MCF 10A (cell line): ENCODE data around the gene ZNF397. TPM values are rescaled to one million over a fixed set of nuclear protein-coding genes. Genes with fewer than 3 reads are reported as not detected.

ENCODE experiments used
- BruUV-seq: library from RNA; stranded (reverse); fragments of 400-500 nt; replicated peaks from 2 replicates; lab custom pipeline; 2021; lab: Mats Ljungman, UMichigan
- CTCF ChIA-PET: fragments of 300-600 bp; sonication (Branson Sonifier 250); formaldehyde crosslinking; extraction: SDS; loops from one replicate; lab custom pipeline; 2021; ENCODE audit warnings: antibody characterized with exemption, inconsistent platforms; lab: Yijun Ruan, JAX
- POLR2A ChIA-PET: fragments of 300-600, 350-650 bp; sonication (Branson Sonifier 250); formaldehyde crosslinking; extraction: SDS; loops from one replicate; lab custom pipeline; 2020; ENCODE audit warnings: antibody characterized with exemption, inconsistent platforms; lab: Yijun Ruan, JAX
- DNase-seq: peaks from one replicate; pipeline ENCODE4 v3.0.0-alpha.2; 2018; ENCODE audit not compliant: unreplicated experiment
- H3K27ac Mint-ChIP-seq: one replicate; pipeline ENCODE4 v1.8.0; 2022; ENCODE audit warnings: mild to moderate bottlenecking, low read depth, mixed read lengths; ENCODE audit not compliant: unreplicated experiment
- H3K27me3 Mint-ChIP-seq: one replicate; pipeline ENCODE4 v1.8.0; 2022; ENCODE audit warnings: mixed read lengths; ENCODE audit not compliant: insufficient read depth, unreplicated experiment
- H3K36me3 Mint-ChIP-seq: one replicate; pipeline ENCODE4 v1.8.0; 2022; ENCODE audit warnings: mild to moderate bottlenecking, moderate library complexity, mixed read lengths; ENCODE audit not compliant: insufficient read depth, unreplicated experiment
- H3K4me1 Mint-ChIP-seq: one replicate; pipeline ENCODE4 v1.8.0; 2022; ENCODE audit warnings: mixed read lengths; ENCODE audit not compliant: insufficient read depth, unreplicated experiment
- H3K4me3 Mint-ChIP-seq: one replicate; pipeline ENCODE4 v1.8.0; 2022; ENCODE audit warnings: mild to moderate bottlenecking, moderate library complexity, mixed read lengths; ENCODE audit not compliant: unreplicated experiment
- H3K9me3 Mint-ChIP-seq: one replicate; pipeline ENCODE4 v1.8.0; 2022; ENCODE audit warnings: mixed read lengths; ENCODE audit not compliant: unreplicated experiment
- CTCF ChIP-seq: fragments of 200-600 bp; IDR thresholded peaks from one replicate; pipeline ENCODE4 v1.8.0; 2022; ENCODE audit warnings: antibody characterized with exemption, mild to moderate bottlenecking; ENCODE audit not compliant: unreplicated experiment
- intact Hi-C: fragments of 100-400 bp; cut with micrococcal nuclease; formaldehyde crosslinking; loops from 2 replicates; pipeline ENCODE4 v1.14.1; 2022
- total RNA-seq: library from RNA; stranded (reverse); gene quantifications from 2 replicates; pipeline ENCODE4 v1.2.3, GENCODE V29; 2022

Gene ZNF397
- total RNA-seq, 1 experiment from 2014 or later, result 22.5 TPM

- CTCF ChIA-PET, result no interaction called here
- Mint-ChIP-seq H3K9me3 (peaks cover 25% of the 10 kb centered on the region), H3K27ac (peak overlapping the region; percentile 97), H3K27me3 (no peaks in the 10 kb centered on the region), H3K4me1 (no peaks in the 10 kb centered on the region), H3K4me3 (peak overlapping the region; percentile 95), H3K36me3 (peaks cover 51% of the 10 kb centered on the region)
- BruUV-seq, result TSS peak; percentile 73
- no peak for TF ChIP-seq CTCF
- POLR2A ChIA-PET, result interaction anchor here (0.6 to 7.2 kb wide), 17 partner anchors 7 to 728 kb away, joined by 3 to 58 read pairs (median 4); partner anchors contain the start of genes ZNF24 and ZSCAN30
- no peak for DNase-seq
- intact Hi-C loops, result loop anchor here (1.0 to 2.0 kb wide), 2 partner anchors 49 to 103 kb away; partner anchors contain the start of genes ZNF24 and ZSCAN30
Measured at GRCh38 chr18:35241448-35241804, 592 bp downstream of the ZNF397 start.

- H3K27ac Mint-ChIP-seq, result no peak overlapping the region
- intact Hi-C loops, result no loop called here
- CTCF ChIA-PET, result interaction anchor here (0.6 to 2.5 kb wide), 3 partner anchors 11 to 164 kb away, joined by 3 to 14 read pairs (median 3); no protein-coding TSS in a partner anchor
Measured at GRCh38 chr18:35242426-35242825, 1.6 kb downstream of the ZNF397 start.

DNA sequence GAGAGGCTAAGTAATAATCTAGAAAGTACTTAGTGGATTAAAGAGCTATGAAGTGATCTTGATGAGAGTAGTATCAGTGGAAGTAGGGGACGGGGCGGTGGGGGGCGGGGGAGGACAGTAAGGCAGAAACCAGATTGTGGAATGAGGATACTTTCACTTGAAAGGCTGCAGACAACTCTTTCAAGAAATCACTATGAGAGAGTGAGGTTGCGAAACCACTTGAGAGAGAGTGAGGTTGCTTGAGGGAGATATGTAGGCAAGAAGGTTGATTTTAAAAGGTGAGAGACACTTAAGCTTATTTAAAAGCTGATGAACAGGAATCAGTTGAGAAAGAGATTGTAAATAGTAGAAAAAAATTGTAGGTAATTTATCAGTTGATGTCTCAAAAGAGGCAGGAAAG lies 3.8 kb downstream of the ZNF397 start:
- H3K9me3 Mint-ChIP-seq, result peaks cover 30% of the 10 kb centered on the region
- H3K36me3 Mint-ChIP-seq, result peaks cover 76% of the 10 kb centered on the region
- no peak overlapping the region for H3K27ac Mint-ChIP-seq
- no peak overlapping the region for H3K4me3 Mint-ChIP-seq
- no peak for TF ChIP-seq CTCF
- intact Hi-C loops, result no loop called here
- no peaks in the 10 kb centered on the region for H3K27me3 Mint-ChIP-seq
- no TSS peak for BruUV-seq
- ChIA-PET CTCF (interaction anchor here (0.5 to 2.0 kb wide), 5 partner anchors 13 to 1365 kb away, joined by 3 to 7 read pairs (median 4); no protein-coding TSS in a partner anchor), POLR2A (interaction anchor here (0.6 to 7.2 kb wide), 2 partner anchors 45 to 468 kb away, joined by 3 to 58 read pairs; partner anchors contain the start of gene ZSCAN30)
- DNase-seq, result no peak
- H3K4me1 Mint-ChIP-seq, result no peaks in the 10 kb centered on the region

More at GRCh38 chr18:35242426-35242825, 1.6 kb downstream of the ZNF397 start:
- DNase-seq, result no peak
- Mint-ChIP-seq H3K4me3 (no peak overlapping the region), H3K36me3 (peaks cover 61% of the 10 kb centered on the region), H3K4me1 (no peaks in the 10 kb centered on the region), H3K27me3 (no peaks in the 10 kb centered on the region), H3K9me3 (peaks cover 30% of the 10 kb centered on the region)
- POLR2A ChIA-PET, result interaction anchor here (3.8 to 7.2 kb wide), 2 partner anchors 47 to 102 kb away, joined by 26 to 58 read pairs; partner anchors contain the start of genes ZNF24 and ZSCAN30
- no peak for TF ChIP-seq CTCF
- no TSS peak for BruUV-seq

- CTCF ChIA-PET, result interaction anchor here (0.6 to 2.0 kb wide), 6 partner anchors 14 to 140 kb away, joined by 3 to 7 read pairs (median 3); partner anchors contain the start of gene ZNF24
- H3K9me3 Mint-ChIP-seq, result peaks cover 34% of the 10 kb centered on the region
Measured at GRCh38 chr18:35245719-35246317, 5.0 kb downstream of the ZNF397 start.

More at GRCh38 chr18:35245719-35246317, 5.0 kb downstream of the ZNF397 start:
- intact Hi-C loops, result no loop called here
- peaks cover 81% of the 10 kb centered on the region for H3K36me3 Mint-ChIP-seq
- H3K27ac Mint-ChIP-seq, result no peak overlapping the region
- no peaks in the 10 kb centered on the region for H3K27me3 Mint-ChIP-seq
- TF ChIP-seq CTCF, result no peak
- no peak for DNase-seq
- no peaks in the 10 kb centered on the region for H3K4me1 Mint-ChIP-seq
- POLR2A ChIA-PET, result interaction anchor here (0.6 to 7.2 kb wide), 3 partner anchors 43 to 198 kb away, joined by 3 to 58 read pairs (median 3); partner anchors contain the start of gene ZSCAN30
- no peak overlapping the region for H3K4me3 Mint-ChIP-seq
- no TSS peak for BruUV-seq
